Activated effector memory CD4-positive, alpha-beta T cell treated with anti-CD3 and anti-CD28 coated beads, Interleukin-2, amount 50 U/mL, for 16 hours (primary cell): ENCODE results near the gene PDE4D.

ENCODE experiments used
- DNase-seq: peaks from one replicate; pipeline ENCODE4 v3.0.0-alpha.2; 2020

Gene PDE4D

DNA sequence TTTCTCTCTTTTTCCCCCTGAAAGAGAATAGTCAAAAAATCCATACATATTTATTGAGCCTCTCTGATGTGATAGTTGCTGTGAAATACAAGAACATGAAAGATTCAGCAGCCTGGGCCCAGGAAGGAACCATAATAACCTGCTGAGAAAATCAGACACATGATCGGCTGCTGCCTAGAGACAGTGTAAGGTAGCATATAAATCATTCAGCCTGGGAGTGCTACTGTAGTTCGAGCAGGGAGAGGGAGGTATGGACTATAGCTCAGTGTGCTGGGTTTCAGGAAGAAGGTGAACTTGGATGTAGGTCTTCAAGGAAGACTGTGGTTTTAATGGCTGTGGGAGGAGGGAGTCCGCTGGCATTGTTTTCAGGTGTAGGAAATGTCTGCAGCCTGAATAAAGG, 841.6 kb downstream of the PDE4D start:
- DNase-seq = no peak

- no peak for DNase-seq
Measured at GRCh38 chr5:59049095-59049494, 844.4 kb downstream of the PDE4D start.

DNA sequence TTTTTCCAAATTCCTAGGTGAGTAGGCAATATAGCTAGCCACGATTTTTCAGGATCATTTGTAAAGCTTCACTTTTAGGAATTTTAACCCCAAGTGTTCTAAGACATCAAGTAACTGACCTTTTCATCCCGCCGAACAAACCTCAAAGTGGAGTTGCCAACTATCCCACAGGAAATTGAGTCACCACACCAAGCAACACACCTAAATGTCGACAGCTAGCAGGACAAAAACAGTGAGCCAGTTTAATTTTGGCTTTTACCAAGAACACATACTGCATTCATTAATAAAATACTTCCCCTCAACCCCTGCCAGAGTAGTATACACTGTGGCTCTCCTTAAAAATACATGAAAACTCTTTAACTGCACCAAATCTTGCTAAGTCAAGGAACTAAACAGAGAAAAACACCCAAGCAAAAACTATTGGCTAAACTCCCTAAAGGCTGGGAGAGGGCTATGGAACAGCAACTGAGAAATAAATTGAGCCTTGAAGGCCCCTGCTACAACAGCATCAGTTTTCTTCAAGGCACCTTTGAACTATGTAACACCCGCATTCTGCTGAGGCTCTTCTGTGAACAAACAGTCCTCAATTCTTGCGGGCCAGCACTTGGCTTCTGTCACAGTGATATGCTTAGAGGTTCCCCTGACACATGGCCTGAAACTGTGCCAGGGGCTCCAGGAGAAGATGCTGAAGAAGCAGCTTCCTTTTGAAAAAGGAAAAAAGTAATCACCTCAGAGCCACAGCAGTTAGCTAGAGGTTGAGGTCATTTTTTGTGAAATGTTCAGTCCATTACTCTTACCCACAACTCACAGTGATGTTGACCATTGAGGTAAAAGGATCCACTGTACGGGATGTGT, 851.1 kb downstream of the PDE4D start:
- no peak for DNase-seq

GRCh38 chr5:59041355-59041754, 852.2 kb downstream of the PDE4D start:
- DNase-seq = no peak

DNA sequence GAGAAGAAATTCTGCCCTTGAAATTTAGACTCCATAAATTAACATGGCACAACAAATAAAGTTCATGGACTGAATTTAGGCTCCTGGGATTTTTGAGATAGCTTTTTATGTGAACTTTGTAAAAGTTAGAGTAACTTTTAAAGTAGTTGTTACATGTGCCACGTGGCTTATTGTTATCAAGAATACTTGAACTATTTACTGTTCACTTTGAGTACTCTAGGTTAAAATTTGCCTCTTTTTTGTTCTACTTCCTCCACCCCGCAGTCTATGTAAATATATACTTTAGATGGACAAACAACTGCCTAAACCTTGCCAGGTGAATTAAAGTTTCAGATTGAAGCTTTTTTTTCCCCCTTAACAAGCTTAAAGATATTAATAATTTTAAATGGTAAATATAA, 852.7 kb downstream of the PDE4D start:
- no peak for DNase-seq

GRCh38 chr5:59040024-59040803, 853.3 kb downstream of the PDE4D start:
- no peak for DNase-seq

DNA sequence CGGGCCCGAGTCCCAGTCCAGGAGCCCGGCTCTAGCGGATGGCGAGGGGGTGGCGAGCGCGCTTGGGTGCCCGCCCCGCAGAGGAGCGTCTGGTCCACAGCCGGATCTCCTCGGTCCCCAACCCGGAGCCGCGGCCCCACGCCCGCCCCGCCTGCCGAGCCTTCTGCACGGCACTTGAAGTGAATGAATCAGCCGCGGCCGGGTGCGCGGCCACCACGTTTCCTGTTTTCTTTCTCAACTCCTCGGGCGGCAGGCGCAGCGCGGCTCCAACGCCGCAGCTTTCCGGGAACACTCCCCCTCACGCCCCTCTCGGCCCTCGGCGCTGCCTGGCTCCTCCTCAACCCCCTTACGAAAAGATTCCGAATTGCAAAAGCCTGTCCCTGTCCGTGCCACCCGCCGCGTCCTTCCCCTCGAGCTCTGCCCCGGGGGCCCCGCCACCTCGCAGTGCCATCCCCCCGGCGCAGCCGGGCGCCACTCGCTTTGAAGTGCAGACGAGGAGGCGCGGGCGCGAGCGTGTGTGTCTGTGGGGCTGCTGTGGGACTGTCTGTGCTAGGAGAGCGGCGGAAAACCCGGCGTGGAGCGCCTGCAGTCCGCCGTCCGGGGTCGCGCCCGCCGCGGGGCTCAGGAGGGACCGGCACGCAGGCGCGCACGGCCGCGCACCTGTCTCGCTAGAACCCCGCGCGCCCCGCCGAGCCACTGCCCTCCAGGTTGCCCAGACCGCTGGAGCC, 854.1 kb downstream of the PDE4D start:
- peak; percentile 93 for DNase-seq

- no peak for DNase-seq
Measured at GRCh38 chr5:59038798-59039295, 854.7 kb downstream of the PDE4D start.

GRCh38 chr5:59037941-59038797, 855.4 kb downstream of the PDE4D start:
- no peak for DNase-seq

DNA sequence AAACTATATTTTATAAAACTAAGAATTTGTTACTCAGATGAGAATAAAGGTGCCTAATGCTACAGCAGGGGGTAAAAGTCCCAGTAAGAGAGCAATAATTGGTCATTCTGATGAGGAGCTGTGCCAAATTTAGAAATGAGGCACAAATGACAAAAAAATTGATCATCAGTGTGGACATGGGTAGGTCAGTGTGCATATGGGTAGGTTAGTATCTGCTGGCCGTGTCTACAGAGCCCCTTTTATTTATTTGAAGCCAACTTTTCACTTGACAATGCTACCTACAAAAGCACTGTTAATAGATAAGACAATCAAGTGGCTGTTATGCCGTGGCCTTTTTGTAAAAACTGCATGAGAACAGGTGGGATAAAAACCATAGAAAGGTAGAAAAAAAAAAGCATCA, 856.1 kb downstream of the PDE4D start:
- DNase-seq = no peak

DNA sequence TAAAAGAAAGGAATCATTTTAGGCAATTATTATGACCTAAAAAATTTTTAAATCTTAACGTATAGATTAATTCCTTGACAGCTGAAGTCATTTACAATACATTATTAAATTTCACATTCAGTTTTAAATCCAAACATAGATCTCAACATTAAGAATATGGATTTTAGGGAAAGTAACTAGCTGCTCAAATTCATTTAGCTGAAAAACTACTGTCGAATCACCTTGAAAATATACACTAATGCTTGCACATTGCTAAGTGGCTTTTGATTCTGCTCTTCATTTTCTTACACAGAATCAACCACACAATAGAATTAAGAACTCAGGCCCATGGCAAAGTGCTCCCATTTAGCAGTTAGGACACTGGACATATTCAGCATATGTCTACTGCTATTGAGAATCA, 856.5 kb downstream of the PDE4D start:
- no peak for DNase-seq

DNA sequence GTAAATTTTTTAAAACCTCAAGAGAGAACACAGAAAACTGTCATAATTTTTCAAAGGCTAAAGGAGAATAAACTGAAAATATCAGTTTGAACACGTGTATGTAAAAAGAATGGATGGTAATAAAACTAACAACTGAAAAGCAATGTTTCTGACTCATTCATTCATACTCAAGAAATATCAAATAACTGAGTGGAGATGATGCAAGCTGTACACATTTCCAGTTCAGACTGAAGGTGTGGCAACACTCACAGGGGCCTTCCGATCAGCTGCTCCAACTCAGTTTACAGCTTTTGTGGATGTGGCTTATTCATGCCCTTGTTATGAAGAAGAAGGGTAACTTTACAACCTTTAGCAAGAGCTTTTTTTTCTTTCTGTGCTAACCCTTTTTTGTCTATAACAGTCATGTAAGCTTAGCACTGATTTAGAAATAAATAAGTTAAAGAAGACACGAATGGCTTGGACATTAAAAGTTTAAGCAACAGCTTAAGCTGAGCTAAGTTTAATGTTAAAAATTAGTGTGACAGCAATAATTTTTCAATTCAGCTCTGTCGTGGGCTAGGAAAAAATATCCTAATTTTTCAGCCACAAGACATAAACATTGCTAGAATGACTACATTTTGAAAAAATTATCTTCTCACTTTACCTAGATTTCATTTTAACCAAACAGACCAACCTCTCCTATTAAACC, 857.1 kb downstream of the PDE4D start:
- peak; percentile 67 for DNase-seq

DNA sequence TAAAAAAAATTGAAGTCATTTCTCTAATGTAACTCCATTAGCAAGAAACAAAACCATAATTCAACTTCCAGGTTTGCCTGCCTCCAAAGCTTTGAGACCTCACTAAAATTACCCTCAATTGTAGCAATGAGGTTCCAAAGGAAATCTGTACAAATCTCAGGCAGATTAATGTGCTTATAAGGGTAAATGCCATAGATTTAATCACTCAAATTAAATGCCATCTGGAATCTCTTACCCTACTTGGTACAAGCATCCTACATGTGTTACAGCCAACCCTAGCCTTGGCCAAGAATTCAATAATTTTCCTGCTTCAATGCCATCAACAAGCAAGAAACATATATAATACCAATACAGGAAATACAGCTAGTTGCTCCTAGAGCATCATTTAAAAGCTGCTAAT, 857.8 kb downstream of the PDE4D start:
- no peak for DNase-seq

GRCh38 chr5:59034498-59035186, 858.9 kb downstream of the PDE4D start:
- no peak for DNase-seq

GRCh38 chr5:59027145-59027907, 866.2 kb downstream of the PDE4D start:
- no peak for DNase-seq

- DNase-seq = no peak
Measured at GRCh38 chr5:59025734-59026133, 867.8 kb downstream of the PDE4D start.

- no peak for DNase-seq
Measured at GRCh38 chr5:59021837-59022514, 871.5 kb downstream of the PDE4D start.

GRCh38 chr5:59021286-59021673, 872.2 kb downstream of the PDE4D start:
- no peak for DNase-seq

GRCh38 chr5:59020611-59021285, 872.8 kb downstream of the PDE4D start:
- DNase-seq = no peak
